ENCODE data around the gene SBF2. TPM values are rescaled to one million over a fixed set of nuclear protein-coding genes. Genes with fewer than 3 reads are reported as not detected.

SBF2 gene
- polyA plus RNA-seq, 1 donor from 2014 or later: 53.4 TPM

- H3K79me2 ChIP-seq (replicated peaks; ENCODE audit: insufficient read depth, low read length): no peaks in the 10 kb centered on the region
- no peaks in the 10 kb centered on the region for H3F3A ChIP-seq (ENCODE audit: insufficient read depth, low read length, poor library complexity, severe bottlenecking)
- H3K9me2 ChIP-seq (ENCODE audit: insufficient read depth, low read length): no peaks in the 10 kb centered on the region
- H2AFZ ChIP-seq (ENCODE audit: low read depth, low read length): no peak overlapping the region
- H3K4me2 ChIP-seq (ENCODE audit: low read length): no peak overlapping the region
- no peaks in the 10 kb centered on the region for H3K9me3 ChIP-seq (ENCODE audit: low read length)
- H3K27ac ChIP-seq (ENCODE audit: low read length): no peak overlapping the region
- peak overlapping the region; percentile 64 for H3K4me3 ChIP-seq (ENCODE audit: low read length)
- peaks cover 86% of the 10 kb centered on the region for H3K27me3 ChIP-seq (ENCODE audit: insufficient read depth, low read depth, low read length)
- no peaks in the 10 kb centered on the region for H4K20me1 ChIP-seq (ENCODE audit: insufficient read depth)
- H3K9ac ChIP-seq (ENCODE audit: low read length): no peak overlapping the region
- TF ChIP-seq EP300 (conservative IDR thresholded peaks at IDR 0.05; ENCODE audit: poor library complexity, severe bottlenecking) (no peak), EZH2 (IDR thresholded peaks at IDR 0.05; ENCODE audit: borderline replicate concordance, insufficient read depth, low read length, poor library complexity, severe bottlenecking) (peak; percentile 28)
- no peaks in the 10 kb centered on the region for H3K36me3 ChIP-seq (ENCODE audit: insufficient read depth, low read length)
Observed at GRCh38 chr11:10305964-10306918, 12.2 kb upstream of the SBF2 start.

DNA sequence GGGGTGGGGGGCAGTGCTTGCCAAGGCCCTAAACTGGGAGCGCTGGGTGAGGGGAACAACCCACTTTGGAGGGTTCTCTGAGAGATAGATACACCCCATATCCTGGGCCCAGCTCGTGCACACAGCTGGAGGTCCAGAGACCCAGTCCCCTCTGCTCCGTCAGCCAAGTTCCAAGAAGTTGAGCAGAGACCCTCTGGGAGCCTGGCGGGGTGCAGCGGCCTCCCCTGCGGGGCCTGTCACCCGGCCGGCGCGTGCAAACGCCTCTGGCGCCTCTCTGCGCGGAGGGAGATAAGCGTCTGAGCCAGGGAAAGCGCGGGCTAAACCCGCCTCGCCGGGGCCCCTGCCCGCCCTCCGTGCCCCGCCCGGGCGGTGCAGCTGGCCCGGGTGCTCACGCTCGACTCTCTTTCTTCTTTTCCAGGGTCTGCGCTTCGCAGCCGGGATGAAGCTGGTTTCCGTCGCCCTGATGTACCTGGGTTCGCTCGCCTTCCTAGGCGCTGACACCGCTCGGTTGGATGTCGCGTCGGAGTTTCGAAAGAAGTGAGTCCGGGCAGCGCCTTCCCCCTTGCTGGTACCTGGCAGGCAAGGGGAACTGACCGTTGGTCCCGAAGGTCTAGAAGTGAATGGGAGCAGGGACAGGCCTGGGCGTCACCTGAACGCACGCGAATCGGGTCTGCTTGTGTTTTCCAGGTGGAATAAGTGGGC, 11.4 kb upstream of the SBF2 start:
- H3K9ac ChIP-seq (ENCODE audit: low read length): no peak overlapping the region
- H3K4me3 ChIP-seq (ENCODE audit: low read length): peak overlapping the region; percentile 64
- H2AFZ ChIP-seq (ENCODE audit: low read depth, low read length): no peak overlapping the region
- H3K4me2 ChIP-seq (ENCODE audit: low read length): no peak overlapping the region
- H3K27me3 ChIP-seq (ENCODE audit: insufficient read depth, low read depth, low read length): peaks cover 94% of the 10 kb centered on the region
- H3K27ac ChIP-seq (ENCODE audit: low read length): no peak overlapping the region
- TF ChIP-seq, protein P1, sequence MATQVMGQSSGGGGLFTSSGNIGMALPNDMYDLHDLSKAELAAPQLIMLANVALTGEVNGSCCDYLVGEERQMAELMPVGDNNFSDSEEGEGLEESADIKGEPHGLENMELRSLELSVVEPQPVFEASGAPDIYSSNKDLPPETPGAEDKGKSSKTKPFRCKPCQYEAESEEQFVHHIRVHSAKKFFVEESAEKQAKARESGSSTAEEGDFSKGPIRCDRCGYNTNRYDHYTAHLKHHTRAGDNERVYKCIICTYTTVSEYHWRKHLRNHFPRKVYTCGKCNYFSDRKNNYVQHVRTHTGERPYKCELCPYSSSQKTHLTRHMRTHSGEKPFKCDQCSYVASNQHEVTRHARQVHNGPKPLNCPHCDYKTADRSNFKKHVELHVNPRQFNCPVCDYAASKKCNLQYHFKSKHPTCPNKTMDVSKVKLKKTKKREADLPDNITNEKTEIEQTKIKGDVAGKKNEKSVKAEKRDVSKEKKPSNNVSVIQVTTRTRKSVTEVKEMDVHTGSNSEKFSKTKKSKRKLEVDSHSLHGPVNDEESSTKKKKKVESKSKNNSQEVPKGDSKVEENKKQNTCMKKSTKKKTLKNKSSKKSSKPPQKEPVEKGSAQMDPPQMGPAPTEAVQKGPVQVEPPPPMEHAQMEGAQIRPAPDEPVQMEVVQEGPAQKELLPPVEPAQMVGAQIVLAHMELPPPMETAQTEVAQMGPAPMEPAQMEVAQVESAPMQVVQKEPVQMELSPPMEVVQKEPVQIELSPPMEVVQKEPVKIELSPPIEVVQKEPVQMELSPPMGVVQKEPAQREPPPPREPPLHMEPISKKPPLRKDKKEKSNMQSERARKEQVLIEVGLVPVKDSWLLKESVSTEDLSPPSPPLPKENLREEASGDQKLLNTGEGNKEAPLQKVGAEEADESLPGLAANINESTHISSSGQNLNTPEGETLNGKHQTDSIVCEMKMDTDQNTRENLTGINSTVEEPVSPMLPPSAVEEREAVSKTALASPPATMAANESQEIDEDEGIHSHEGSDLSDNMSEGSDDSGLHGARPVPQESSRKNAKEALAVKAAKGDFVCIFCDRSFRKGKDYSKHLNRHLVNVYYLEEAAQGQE (IDR thresholded peaks at IDR 0.05; ENCODE audit: borderline replicate concordance): no peak
- no peak for TF ChIP-seq EP300 (conservative IDR thresholded peaks at IDR 0.05; ENCODE audit: poor library complexity, severe bottlenecking)
- TF ChIP-seq, protein P2, sequence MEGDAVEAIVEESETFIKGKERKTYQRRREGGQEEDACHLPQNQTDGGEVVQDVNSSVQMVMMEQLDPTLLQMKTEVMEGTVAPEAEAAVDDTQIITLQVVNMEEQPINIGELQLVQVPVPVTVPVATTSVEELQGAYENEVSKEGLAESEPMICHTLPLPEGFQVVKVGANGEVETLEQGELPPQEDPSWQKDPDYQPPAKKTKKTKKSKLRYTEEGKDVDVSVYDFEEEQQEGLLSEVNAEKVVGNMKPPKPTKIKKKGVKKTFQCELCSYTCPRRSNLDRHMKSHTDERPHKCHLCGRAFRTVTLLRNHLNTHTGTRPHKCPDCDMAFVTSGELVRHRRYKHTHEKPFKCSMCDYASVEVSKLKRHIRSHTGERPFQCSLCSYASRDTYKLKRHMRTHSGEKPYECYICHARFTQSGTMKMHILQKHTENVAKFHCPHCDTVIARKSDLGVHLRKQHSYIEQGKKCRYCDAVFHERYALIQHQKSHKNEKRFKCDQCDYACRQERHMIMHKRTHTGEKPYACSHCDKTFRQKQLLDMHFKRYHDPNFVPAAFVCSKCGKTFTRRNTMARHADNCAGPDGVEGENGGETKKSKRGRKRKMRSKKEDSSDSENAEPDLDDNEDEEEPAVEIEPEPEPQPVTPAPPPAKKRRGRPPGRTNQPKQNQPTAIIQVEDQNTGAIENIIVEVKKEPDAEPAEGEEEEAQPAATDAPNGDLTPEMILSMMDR (IDR thresholded peaks at IDR 0.05; ENCODE audit: poor library complexity, severe bottlenecking): no peak
- TF ChIP-seq SMC3 (conservative IDR thresholded peaks at IDR 0.05; ENCODE audit: poor library complexity): no peak
- peak; percentile 46 for TF ChIP-seq EZH2 (IDR thresholded peaks at IDR 0.05; ENCODE audit: borderline replicate concordance, insufficient read depth, low read length, poor library complexity, severe bottlenecking)
- TF ChIP-seq RAD21 (conservative IDR thresholded peaks at IDR 0.05): no peak
- peak; percentile 32 for TF ChIP-seq TAF1 (IDR thresholded peaks at IDR 0.05; ENCODE audit: low read depth)
- TF ChIP-seq MXI1 (conservative IDR thresholded peaks at IDR 0.05; ENCODE audit: poor library complexity, severe bottlenecking): no peak
- TF ChIP-seq POLR2AphosphoS5 (IDR thresholded peaks at IDR 0.05): peak; percentile 19
- H3K79me2 ChIP-seq (replicated peaks; ENCODE audit: insufficient read depth, low read length): no peaks in the 10 kb centered on the region
- H3K36me3 ChIP-seq (ENCODE audit: insufficient read depth, low read length): no peaks in the 10 kb centered on the region
- no peaks in the 10 kb centered on the region for H3F3A ChIP-seq (ENCODE audit: insufficient read depth, low read length, poor library complexity, severe bottlenecking)
- no peaks in the 10 kb centered on the region for H3K9me3 ChIP-seq (ENCODE audit: low read length)
- H3K9me2 ChIP-seq (ENCODE audit: insufficient read depth, low read length): no peaks in the 10 kb centered on the region
- no peaks in the 10 kb centered on the region for H4K20me1 ChIP-seq (ENCODE audit: insufficient read depth)
